ENCODE results near the gene YEATS4.

Gene YEATS4

DNA sequence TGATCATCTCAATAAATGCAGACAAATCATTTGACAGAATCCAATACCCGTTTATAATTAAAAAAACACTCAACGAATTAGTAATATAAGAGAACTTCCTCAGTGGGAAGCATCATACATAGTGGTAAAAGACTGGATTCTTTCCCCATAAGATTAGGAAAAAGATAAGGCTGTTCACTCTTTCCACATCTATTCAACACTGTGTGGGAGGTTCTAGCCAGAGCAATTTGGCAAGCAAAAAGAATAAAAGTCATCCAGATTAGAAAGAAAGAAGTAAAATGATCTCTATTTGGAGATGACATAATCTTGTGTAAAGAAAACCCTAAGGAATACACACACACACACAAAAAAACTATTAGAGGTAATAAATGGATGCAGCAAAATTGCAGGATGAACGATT is 38.4 kb downstream of the YEATS4 start:
- in situ Hi-C loops (cut with HindIII; ENCODE audit: low sequenced_read_pairs) = no loop called here
- DNase-seq (ENCODE audit: low read depth) = no peak
- H3K4me3 ChIP-seq (ENCODE audit: low read depth, low read length) = no peak overlapping the region
- TF ChIP-seq, protein P1, sequence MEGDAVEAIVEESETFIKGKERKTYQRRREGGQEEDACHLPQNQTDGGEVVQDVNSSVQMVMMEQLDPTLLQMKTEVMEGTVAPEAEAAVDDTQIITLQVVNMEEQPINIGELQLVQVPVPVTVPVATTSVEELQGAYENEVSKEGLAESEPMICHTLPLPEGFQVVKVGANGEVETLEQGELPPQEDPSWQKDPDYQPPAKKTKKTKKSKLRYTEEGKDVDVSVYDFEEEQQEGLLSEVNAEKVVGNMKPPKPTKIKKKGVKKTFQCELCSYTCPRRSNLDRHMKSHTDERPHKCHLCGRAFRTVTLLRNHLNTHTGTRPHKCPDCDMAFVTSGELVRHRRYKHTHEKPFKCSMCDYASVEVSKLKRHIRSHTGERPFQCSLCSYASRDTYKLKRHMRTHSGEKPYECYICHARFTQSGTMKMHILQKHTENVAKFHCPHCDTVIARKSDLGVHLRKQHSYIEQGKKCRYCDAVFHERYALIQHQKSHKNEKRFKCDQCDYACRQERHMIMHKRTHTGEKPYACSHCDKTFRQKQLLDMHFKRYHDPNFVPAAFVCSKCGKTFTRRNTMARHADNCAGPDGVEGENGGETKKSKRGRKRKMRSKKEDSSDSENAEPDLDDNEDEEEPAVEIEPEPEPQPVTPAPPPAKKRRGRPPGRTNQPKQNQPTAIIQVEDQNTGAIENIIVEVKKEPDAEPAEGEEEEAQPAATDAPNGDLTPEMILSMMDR (IDR thresholded peaks at IDR 0.05; ENCODE audit: low read depth, low read length, missing control alignments) = no peak

DNA sequence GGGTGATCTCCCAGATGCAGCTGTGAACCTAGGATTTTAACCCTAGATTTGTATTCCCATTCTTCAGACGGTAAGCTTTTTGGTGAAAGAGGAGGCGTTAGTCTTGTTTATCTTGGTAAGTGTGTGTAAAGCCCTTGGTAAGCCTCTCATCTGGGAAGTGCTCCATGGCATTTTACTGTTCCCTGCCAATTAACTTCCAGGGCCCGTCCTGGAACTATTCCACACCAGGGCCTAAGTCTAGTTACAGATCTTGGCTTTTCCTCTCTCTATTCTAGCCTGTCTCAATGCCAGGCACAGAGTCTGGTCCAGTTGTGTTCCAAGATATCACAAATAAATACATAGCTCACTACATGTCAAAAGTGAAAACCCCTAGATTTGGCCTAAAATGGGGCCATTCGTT is 42.4 kb downstream of the YEATS4 start:
- no peak overlapping the region for H3K4me3 ChIP-seq (ENCODE audit: low read depth, low read length)
- TF ChIP-seq, protein P1 (IDR thresholded peaks at IDR 0.05; ENCODE audit: low read depth, low read length, missing control alignments) = no peak
- in situ Hi-C loops (cut with HindIII; ENCODE audit: low sequenced_read_pairs) = loop anchor here (5.0 kb wide), 1 partner anchor 180 kb away; no protein-coding TSS in a partner anchor
- DNase-seq (ENCODE audit: low read depth) = no peak

DNA sequence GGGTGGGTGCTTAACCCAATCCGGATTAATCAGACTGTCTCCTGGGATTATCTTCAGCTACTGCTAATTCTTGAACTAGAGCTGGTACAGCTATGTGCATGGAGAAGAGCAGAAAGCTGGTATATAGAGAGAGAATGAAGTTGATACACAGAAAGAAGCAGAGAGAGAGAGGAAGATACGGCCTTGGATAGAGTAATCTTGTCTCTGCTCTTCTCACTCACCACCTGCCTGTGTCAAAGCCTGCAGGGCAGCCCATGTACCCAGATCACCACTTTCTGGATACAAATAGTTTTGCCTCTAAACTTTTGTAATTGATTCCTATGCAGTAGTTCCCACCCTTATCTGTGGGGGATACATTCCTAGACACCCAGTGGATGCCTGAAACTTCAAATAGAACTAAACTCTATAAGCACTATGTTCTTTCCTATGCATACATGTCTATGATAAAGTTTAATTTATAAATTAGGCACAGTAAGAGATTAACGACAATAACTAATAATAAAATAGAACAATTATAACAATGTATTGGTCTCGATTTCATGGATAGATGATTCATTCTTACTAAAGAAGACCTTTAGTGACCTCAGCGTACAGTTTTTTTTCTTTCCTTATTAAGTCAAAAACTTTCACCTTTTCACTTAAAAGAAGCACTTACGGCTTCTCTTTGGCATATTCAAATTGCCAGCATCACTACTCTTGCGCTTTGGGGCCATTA is 45.5 kb downstream of the YEATS4 start:
- no peak for DNase-seq (ENCODE audit: low read depth)
- H3K4me3 ChIP-seq (ENCODE audit: low read depth, low read length) = no peak overlapping the region
- in situ Hi-C loops (cut with HindIII; ENCODE audit: low sequenced_read_pairs) = loop anchor here (5.0 kb wide), 1 partner anchor 177 kb away; no protein-coding TSS in a partner anchor
- TF ChIP-seq, protein P1 (IDR thresholded peaks at IDR 0.05; ENCODE audit: low read depth, low read length, missing control alignments) = no peak

DNA sequence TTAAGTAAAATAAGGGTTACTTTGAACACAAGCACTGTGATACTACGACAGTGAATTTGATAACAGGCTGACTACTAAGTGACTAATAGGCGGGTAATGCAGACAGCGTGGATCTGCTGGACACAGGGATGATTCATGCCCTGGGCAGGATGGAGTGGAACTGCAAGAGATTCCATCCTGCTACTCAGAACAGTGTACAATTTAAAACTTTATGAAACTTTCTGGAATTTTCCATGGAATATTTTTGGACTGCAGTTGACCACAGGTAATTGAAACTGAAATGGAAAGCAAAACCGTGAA is 46.0 kb downstream of the YEATS4 start:
- in situ Hi-C loops (cut with HindIII; ENCODE audit: low sequenced_read_pairs) = no loop called here
- TF ChIP-seq, protein P1 (IDR thresholded peaks at IDR 0.05; ENCODE audit: low read depth, low read length, missing control alignments) = no peak
- H3K4me3 ChIP-seq (ENCODE audit: low read depth, low read length) = no peak overlapping the region
- DNase-seq (ENCODE audit: low read depth) = peak; percentile 90

DNA sequence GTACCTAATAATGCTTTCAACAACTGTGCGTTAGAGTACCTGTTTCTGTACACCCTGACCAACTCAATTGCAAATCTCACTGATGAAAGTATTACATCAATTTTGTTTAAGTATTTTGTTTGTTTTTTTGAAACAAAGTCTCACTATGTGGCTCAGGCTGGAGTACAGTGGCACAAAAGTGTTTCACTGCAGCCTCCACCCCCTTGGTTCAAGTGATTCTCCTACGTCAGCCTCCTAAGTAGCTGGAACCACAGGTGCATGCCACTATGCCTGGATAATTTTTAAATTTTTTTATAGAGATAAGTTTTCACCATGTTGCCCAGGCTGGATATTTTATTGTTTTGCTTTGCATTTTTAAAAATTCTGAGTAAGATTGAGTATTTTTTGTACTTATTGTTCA is 46.7 kb downstream of the YEATS4 start:
- TF ChIP-seq, protein P1 (IDR thresholded peaks at IDR 0.05; ENCODE audit: low read depth, low read length, missing control alignments) = no peak
- H3K4me3 ChIP-seq (ENCODE audit: low read depth, low read length) = no peak overlapping the region
- in situ Hi-C loops (cut with HindIII; ENCODE audit: low sequenced_read_pairs) = no loop called here
- no peak for DNase-seq (ENCODE audit: low read depth)

DNA sequence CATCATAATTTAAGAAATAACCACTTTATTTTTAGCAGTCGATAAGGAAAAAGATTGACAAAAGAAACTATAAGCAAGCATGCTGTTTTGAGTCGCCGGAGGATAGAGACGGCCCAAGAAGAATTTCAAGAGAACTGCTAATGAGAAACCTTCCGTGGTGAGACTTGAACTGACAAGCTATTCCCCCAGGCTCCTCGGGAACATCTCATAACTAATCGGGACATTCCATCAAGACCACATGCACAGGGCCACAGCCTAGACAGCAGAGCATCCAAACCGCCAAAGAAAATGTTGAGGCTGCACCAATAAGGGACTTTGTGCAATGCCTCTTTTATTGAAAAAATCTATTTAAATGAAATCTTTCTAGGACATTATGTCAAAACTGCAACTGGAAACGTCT is 51.0 kb downstream of the YEATS4 start:
- TF ChIP-seq, protein P1 (IDR thresholded peaks at IDR 0.05; ENCODE audit: low read depth, low read length, missing control alignments) = no peak
- in situ Hi-C loops (cut with HindIII; ENCODE audit: low sequenced_read_pairs) = no loop called here
- DNase-seq (ENCODE audit: low read depth) = no peak

More for the DNA sequence above, 51.0 kb downstream of the YEATS4 start:
- no peak overlapping the region for H3K4me3 ChIP-seq (ENCODE audit: low read depth, low read length)
